Right cardiac atrium (tissue), 5 donors: ENCODE data around the gene NSG1. TPM values are rescaled to one million over a fixed set of nuclear protein-coding genes. Genes with fewer than 3 reads are reported as not detected.

Experiments used
- ATAC-seq, 2 donors: fragments of 200-7000 bp; cut with Tn5 transposase; one replicate each; pipeline versions ENCODE4 v1.8.0 to v1.9.1; 2020; ENCODE audit warnings: moderate library complexity in 2 of 2, mild to moderate bottlenecking in 1 of 2
- DNase-seq, 3 donors: peaks; one replicate each; pipeline ENCODE4 v3.0.0-alpha.2; 2020
- H3K27ac ChIP-seq: one replicate; pipeline ENCODE4 v1.5.1; 2013; ENCODE audit warnings: mild to moderate bottlenecking, low read length, control low read depth, moderate library complexity
- H3K27me3 ChIP-seq: one replicate; pipeline ENCODE4 v1.6.1; 2013; ENCODE audit not compliant: control insufficient read depth, insufficient read depth
- H3K4me1 ChIP-seq: one replicate; pipeline ENCODE4 v1.6.1; 2013; ENCODE audit warnings: low read length; ENCODE audit not compliant: control insufficient read depth, insufficient read depth
- H3K4me3 ChIP-seq: one replicate; pipeline ENCODE4 v1.5.1; 2013; ENCODE audit warnings: low read length, control low read depth
- H3K9me3 ChIP-seq: one replicate; pipeline ENCODE4 v1.6.1; 2013; ENCODE audit warnings: low read length; ENCODE audit not compliant: control insufficient read depth
- WGBS: extraction: QIAGEN DNeasy Blood & Tissue Kit; methylation state at CpG from one replicate; pipeline ENCODE4 v1.1.7; 2013; 5-methylcytosine and 5-hydroxymethylcytosine counted together
- intact Hi-C, 4 donors: fragments of 100-400 bp; cut with DNase I; formaldehyde crosslinking; loops; one replicate each; pipeline versions ENCODE4 v1.11.0 to v1.14.0; 2022 to 2023
- polyA plus RNA-seq: library from polyadenylated mRNA; stranded (reverse); fragments of 200-250 nt; gene quantifications from one replicate; pipeline ENCODE4 v1.2.3, GENCODE V29; 2013
- total RNA-seq, 4 donors: library from RNA; stranded (reverse); fragmentation: NEBNext Ultra II Directional; extraction: Animal tissue kit (Norgen Biotek cat#: 25700); gene quantifications; one replicate each; pipeline ENCODE4 v1.2.1, GENCODE V29; 2021
- donor health status: healthy with polysubstance abuse.
- donor health status: DM: no; HTN: yes; CAD: no.
- donor health status: DM: no; HTN: no; CAD: no.
- donor health status: DM: no; HTN: yes; CAD: no; lungs with severe emphysema.
- donor health status: DM: yes; HTN: yes; CAD: no.

NSG1 gene
- total and polyA plus RNA-seq, 5 donors: 4.9 to 16.2 (median 7.4) TPM

- 88% methylated on average over 15 of the region's 15 CpGs for WGBS
- ATAC-seq: no peak
- Histone ChIP-seq H3K4me3 (no peak overlapping the region), H3K9me3 (no peaks in the 10 kb centered on the region), H3K27ac (no peak overlapping the region), H3K27me3 (no peaks in the 10 kb centered on the region), H3K4me1 (no peaks in the 10 kb centered on the region)
- intact Hi-C loops: no loop called here
- DNase-seq: no peak
Observed at GRCh38 chr4:4411906-4412305, 25.0 kb downstream of the NSG1 start.

GRCh38 chr4:4412641-4413372 lies 25.9 kb downstream of the NSG1 start:
- 74% methylated on average over 19 of the region's 19 CpGs for WGBS
- intact Hi-C loops: no loop called here
- no peak for DNase-seq
- no peak overlapping the region for H3K27ac ChIP-seq
- no peak overlapping the region for H3K4me3 ChIP-seq
- H3K27me3 ChIP-seq: no peaks in the 10 kb centered on the region
- ATAC-seq: peak in 1 of 2 donors; percentile 5
- no peaks in the 10 kb centered on the region for H3K9me3 ChIP-seq
- no peaks in the 10 kb centered on the region for H3K4me1 ChIP-seq

GRCh38 chr4:4413373-4413725 lies 26.4 kb downstream of the NSG1 start:
- no peak for DNase-seq
- intact Hi-C loops: no loop called here
- WGBS: 86% methylated on average over 10 of the region's 10 CpGs
- H3K4me3 ChIP-seq: no peak overlapping the region
- ATAC-seq: peak in 1 of 2 donors; percentile 15
- no peak overlapping the region for H3K27ac ChIP-seq
- no peaks in the 10 kb centered on the region for H3K9me3 ChIP-seq
- no peaks in the 10 kb centered on the region for H3K27me3 ChIP-seq
- no peaks in the 10 kb centered on the region for H3K4me1 ChIP-seq

GRCh38 chr4:4413806-4414205 lies 26.9 kb downstream of the NSG1 start:
- Histone ChIP-seq H3K27me3 (no peaks in the 10 kb centered on the region), H3K27ac (no peak overlapping the region), H3K4me1 (no peaks in the 10 kb centered on the region), H3K9me3 (no peaks in the 10 kb centered on the region), H3K4me3 (no peak overlapping the region)
- ATAC-seq: peak in 1 of 2 donors; percentile 6
- intact Hi-C loops: no loop called here
- WGBS: 79% methylated on average over 7 of the region's 7 CpGs
- no peak for DNase-seq

GRCh38 chr4:4415107-4415805 lies 28.4 kb downstream of the NSG1 start:
- H3K4me3 ChIP-seq: no peak overlapping the region
- ATAC-seq: peak; percentile 12 to 15
- H3K27ac ChIP-seq: no peak overlapping the region
- DNase-seq: no peak
- no peaks in the 10 kb centered on the region for H3K27me3 ChIP-seq
- intact Hi-C loops: no loop called here
- no peaks in the 10 kb centered on the region for H3K9me3 ChIP-seq
- 96% methylated on average over 19 of the region's 19 CpGs for WGBS
- no peaks in the 10 kb centered on the region for H3K4me1 ChIP-seq

GRCh38 chr4:4415806-4416805 lies 29.2 kb downstream of the NSG1 start:
- Histone ChIP-seq H3K27me3 (no peaks in the 10 kb centered on the region), H3K27ac (no peak overlapping the region), H3K4me1 (no peaks in the 10 kb centered on the region), H3K4me3 (no peak overlapping the region), H3K9me3 (no peaks in the 10 kb centered on the region)
- ATAC-seq: no peak
- 89% methylated on average over 27 of the region's 27 CpGs for WGBS
- intact Hi-C loops: no loop called here
- no peak for DNase-seq

GRCh38 chr4:4416981-4417380 lies 30.1 kb downstream of the NSG1 start:
- 95% methylated on average over 11 of the region's 11 CpGs for WGBS
- intact Hi-C loops: no loop called here
- H3K4me3 ChIP-seq: no peak overlapping the region
- H3K4me1 ChIP-seq: no peaks in the 10 kb centered on the region
- DNase-seq (no peak), ATAC-seq (no peak)
- H3K27me3 ChIP-seq: no peaks in the 10 kb centered on the region
- H3K9me3 ChIP-seq: no peaks in the 10 kb centered on the region
- H3K27ac ChIP-seq: no peak overlapping the region

GRCh38 chr4:4417886-4418285 lies 31.0 kb downstream of the NSG1 start:
- H3K27me3 ChIP-seq: no peaks in the 10 kb centered on the region
- DNase-seq: no peak

GRCh38 chr4:4418676-4419390 lies 31.9 kb downstream of the NSG1 start:
- Histone ChIP-seq H3K27ac (no peak overlapping the region), H3K4me1 (no peaks in the 10 kb centered on the region), H3K9me3 (no peaks in the 10 kb centered on the region), H3K4me3 (no peak overlapping the region), H3K27me3 (no peaks in the 10 kb centered on the region)
- ATAC-seq: no peak
- 86% methylated on average over 19 of the region's 19 CpGs for WGBS
- intact Hi-C loops: no loop called here
- no peak for DNase-seq

More at GRCh38 chr4:4417886-4418285, 31.0 kb downstream of the NSG1 start:
- Histone ChIP-seq H3K9me3 (no peaks in the 10 kb centered on the region), H3K4me3 (no peak overlapping the region), H3K4me1 (no peaks in the 10 kb centered on the region), H3K27ac (no peak overlapping the region)
- WGBS: 68% methylated on average over 7 of the region's 7 CpGs
- intact Hi-C loops: no loop called here
- no peak for ATAC-seq

GRCh38 chr4:4419896-4420295 lies 33.0 kb downstream of the NSG1 start:
- no peak overlapping the region for H3K27ac ChIP-seq
- 96% methylated on average over 12 of the region's 12 CpGs for WGBS
- no peaks in the 10 kb centered on the region for H3K4me1 ChIP-seq
- intact Hi-C loops: no loop called here
- H3K4me3 ChIP-seq: no peak overlapping the region
- H3K9me3 ChIP-seq: no peaks in the 10 kb centered on the region
- H3K27me3 ChIP-seq: no peaks in the 10 kb centered on the region
- DNase-seq: no peak
- ATAC-seq: no peak
